Neural crest cell (in vitro differentiated cells): ENCODE results near the gene AKAP6. TPM values are rescaled to one million over a fixed set of nuclear protein-coding genes. Genes with fewer than 3 reads are reported as not detected.

Experiments used
- DNase-seq: peaks from one replicate; pipeline ENCODE4 v3.0.0; 2021; ENCODE audit warnings: low read depth, mixed read lengths, low spot score
- H3K27ac Mint-ChIP-seq: one replicate; pipeline ENCODE4 v1.8.0; 2021; ENCODE audit warnings: mild to moderate bottlenecking, mixed read lengths; ENCODE audit not compliant: unreplicated experiment
- H3K27me3 Mint-ChIP-seq: 2 replicates; pipeline ENCODE4 v1.8.0; 2021; ENCODE audit warnings: low read depth, mild to moderate bottlenecking, mixed read lengths
- H3K36me3 Mint-ChIP-seq: 2 replicates; pipeline ENCODE4 v1.8.0; 2021; ENCODE audit warnings: low read depth, mild to moderate bottlenecking, mixed read lengths
- H3K4me1 Mint-ChIP-seq: 2 replicates; pipeline ENCODE4 v1.8.0; 2021; ENCODE audit warnings: mixed read lengths
- H3K4me3 Mint-ChIP-seq: one replicate; pipeline ENCODE4 v1.8.0; 2021; ENCODE audit warnings: mild to moderate bottlenecking, mixed read lengths
- H3K9me3 Mint-ChIP-seq: 2 replicates; pipeline ENCODE4 v1.8.0; 2021; ENCODE audit warnings: mixed read lengths
- total RNA-seq: library from RNA; stranded (reverse); gene quantifications from 2 replicates; pipeline ENCODE4 v1.2.1, GENCODE V29; 2021
- TF ChIP-seq, protein P1 (sequence below): fragments of 200-600 bp; sonication (generic); conservative IDR thresholded peaks from 2 replicates; pipeline ENCODE4 v1.5.0; 2021; ENCODE audit warnings: antibody characterized with exemption, mild to moderate bottlenecking

Gene AKAP6
- total RNA-seq, 1 donor from 2014 or later = 9.4 TPM

- peaks cover 8% of the 10 kb centered on the region for H3K36me3 Mint-ChIP-seq
- no peak overlapping the region for H3K4me3 Mint-ChIP-seq
- H3K27me3 Mint-ChIP-seq = no peaks in the 10 kb centered on the region
- DNase-seq = no peak
- TF ChIP-seq, protein P1, sequence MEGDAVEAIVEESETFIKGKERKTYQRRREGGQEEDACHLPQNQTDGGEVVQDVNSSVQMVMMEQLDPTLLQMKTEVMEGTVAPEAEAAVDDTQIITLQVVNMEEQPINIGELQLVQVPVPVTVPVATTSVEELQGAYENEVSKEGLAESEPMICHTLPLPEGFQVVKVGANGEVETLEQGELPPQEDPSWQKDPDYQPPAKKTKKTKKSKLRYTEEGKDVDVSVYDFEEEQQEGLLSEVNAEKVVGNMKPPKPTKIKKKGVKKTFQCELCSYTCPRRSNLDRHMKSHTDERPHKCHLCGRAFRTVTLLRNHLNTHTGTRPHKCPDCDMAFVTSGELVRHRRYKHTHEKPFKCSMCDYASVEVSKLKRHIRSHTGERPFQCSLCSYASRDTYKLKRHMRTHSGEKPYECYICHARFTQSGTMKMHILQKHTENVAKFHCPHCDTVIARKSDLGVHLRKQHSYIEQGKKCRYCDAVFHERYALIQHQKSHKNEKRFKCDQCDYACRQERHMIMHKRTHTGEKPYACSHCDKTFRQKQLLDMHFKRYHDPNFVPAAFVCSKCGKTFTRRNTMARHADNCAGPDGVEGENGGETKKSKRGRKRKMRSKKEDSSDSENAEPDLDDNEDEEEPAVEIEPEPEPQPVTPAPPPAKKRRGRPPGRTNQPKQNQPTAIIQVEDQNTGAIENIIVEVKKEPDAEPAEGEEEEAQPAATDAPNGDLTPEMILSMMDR = no peak
- H3K27ac Mint-ChIP-seq = peak overlapping the region; percentile 97
- peaks cover 3% of the 10 kb centered on the region for H3K9me3 Mint-ChIP-seq
- peaks cover 35% of the 10 kb centered on the region for H3K4me1 Mint-ChIP-seq
Observed at GRCh38 chr14:32809255-32809654, 480.2 kb downstream of the AKAP6 start.

- Mint-ChIP-seq H3K27ac (no peak overlapping the region), H3K4me3 (no peak overlapping the region), H3K9me3 (no peaks in the 10 kb centered on the region), H3K4me1 (peaks cover 36% of the 10 kb centered on the region), H3K27me3 (no peaks in the 10 kb centered on the region), H3K36me3 (no peaks in the 10 kb centered on the region)
- TF ChIP-seq, protein P1 = no peak
- DNase-seq = no peak
Observed at GRCh38 chr14:32813401-32813800, 484.3 kb downstream of the AKAP6 start.

- TF ChIP-seq, protein P1 = no peak
- Mint-ChIP-seq H3K27ac (peak overlapping the region; percentile 70), H3K4me1 (peaks cover 23% of the 10 kb centered on the region), H3K4me3 (no peak overlapping the region), H3K27me3 (no peaks in the 10 kb centered on the region), H3K9me3 (no peaks in the 10 kb centered on the region), H3K36me3 (no peaks in the 10 kb centered on the region)
- DNase-seq = no peak
Observed at GRCh38 chr14:32814721-32815120, 485.6 kb downstream of the AKAP6 start.

GRCh38 chr14:32816588-32816987 lies 487.5 kb downstream of the AKAP6 start:
- no peaks in the 10 kb centered on the region for H3K36me3 Mint-ChIP-seq
- no peak for DNase-seq
- TF ChIP-seq, protein P1 = no peak
- peaks cover 21% of the 10 kb centered on the region for H3K4me1 Mint-ChIP-seq
- no peak overlapping the region for H3K4me3 Mint-ChIP-seq
- no peak overlapping the region for H3K27ac Mint-ChIP-seq
- no peaks in the 10 kb centered on the region for H3K27me3 Mint-ChIP-seq
- no peaks in the 10 kb centered on the region for H3K9me3 Mint-ChIP-seq

DNA sequence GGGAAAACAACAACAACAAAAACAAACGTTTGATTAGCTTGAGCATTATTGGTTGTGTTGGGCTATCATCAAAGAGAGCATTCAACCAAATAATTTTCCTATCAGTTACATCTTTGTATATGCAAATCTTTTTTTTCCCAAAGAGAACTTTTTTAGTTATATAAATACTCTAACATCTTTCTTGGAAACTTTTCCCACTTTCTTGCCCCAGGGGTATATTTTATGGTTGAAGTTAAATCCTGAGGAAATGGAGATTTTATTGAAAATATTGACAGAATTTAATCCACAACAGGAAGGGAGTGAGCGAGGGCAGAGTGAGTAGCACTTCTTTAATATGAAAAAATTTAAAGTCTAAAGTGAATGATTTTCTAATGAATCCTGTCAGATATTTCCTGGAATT lies 488.7 kb downstream of the AKAP6 start:
- no peak for DNase-seq
- H3K9me3 Mint-ChIP-seq = no peaks in the 10 kb centered on the region
- TF ChIP-seq, protein P1 = no peak
- H3K27me3 Mint-ChIP-seq = no peaks in the 10 kb centered on the region
- no peak overlapping the region for H3K27ac Mint-ChIP-seq
- H3K4me3 Mint-ChIP-seq = no peak overlapping the region
- peaks cover 21% of the 10 kb centered on the region for H3K4me1 Mint-ChIP-seq
- H3K36me3 Mint-ChIP-seq = no peaks in the 10 kb centered on the region

DNA sequence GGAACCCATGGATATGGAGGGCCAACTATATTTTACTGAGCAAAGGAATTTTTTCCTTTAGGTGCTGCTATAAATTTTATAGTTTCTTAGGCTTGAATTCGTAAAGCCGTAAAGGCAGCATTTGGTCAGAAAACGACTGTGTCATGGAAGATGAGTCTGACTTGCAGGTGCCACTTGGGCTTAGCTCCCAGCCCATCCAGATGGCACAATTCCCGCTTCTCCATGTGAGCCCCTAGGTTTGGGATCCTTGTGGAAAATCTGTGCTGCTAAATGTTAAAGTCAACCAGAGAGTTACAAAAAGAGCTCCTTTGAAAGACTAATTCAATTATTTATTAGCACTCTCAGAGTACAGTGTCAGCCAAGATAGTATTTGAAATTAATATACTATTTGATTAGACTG lies 489.5 kb downstream of the AKAP6 start:
- Mint-ChIP-seq H3K9me3 (no peaks in the 10 kb centered on the region), H3K4me3 (no peak overlapping the region), H3K27ac (no peak overlapping the region), H3K36me3 (no peaks in the 10 kb centered on the region), H3K4me1 (peaks cover 14% of the 10 kb centered on the region), H3K27me3 (no peaks in the 10 kb centered on the region)
- TF ChIP-seq, protein P1 = no peak
- DNase-seq = no peak
